Epithelial cell of esophagus (primary cell): ENCODE measurements around the gene SLC44A4.
A peak's percentile ranks its signal among the peaks of the same experiment; 100 is the strongest.

Experiments used
- DNase-seq: peaks from one replicate; pipeline ENCODE4 v3.0.0; 2010; ENCODE audit warnings: low read depth
- H3K4me3 ChIP-seq: 2 replicates; pipeline ENCODE4 v1.5.1; 2011; ENCODE audit warnings: mild to moderate bottlenecking, low read length, control low read depth
- CTCF ChIP-seq: IDR thresholded peaks from 2 replicates; pipeline ENCODE4 v1.5.1; 2011; ENCODE audit warnings: low read depth, mild to moderate bottlenecking, low read length, control low read depth, inconsistent platforms; ENCODE audit not compliant: insufficient read depth; ENCODE audit errors: missing control alignments

SLC44A4 gene

GRCh38 chr6:31900917-31901414 is 22.2 kb upstream of the SLC44A4 start:
- no peak for TF ChIP-seq CTCF
- peak overlapping the region; percentile 54 for H3K4me3 ChIP-seq
- DNase-seq, result peak; percentile 29

- no peak for DNase-seq
- no peak overlapping the region for H3K4me3 ChIP-seq
- TF ChIP-seq CTCF, result no peak
These were observed 21.3 kb upstream of the SLC44A4 start for GRCh38 chr6:31899882-31900722.

DNA sequence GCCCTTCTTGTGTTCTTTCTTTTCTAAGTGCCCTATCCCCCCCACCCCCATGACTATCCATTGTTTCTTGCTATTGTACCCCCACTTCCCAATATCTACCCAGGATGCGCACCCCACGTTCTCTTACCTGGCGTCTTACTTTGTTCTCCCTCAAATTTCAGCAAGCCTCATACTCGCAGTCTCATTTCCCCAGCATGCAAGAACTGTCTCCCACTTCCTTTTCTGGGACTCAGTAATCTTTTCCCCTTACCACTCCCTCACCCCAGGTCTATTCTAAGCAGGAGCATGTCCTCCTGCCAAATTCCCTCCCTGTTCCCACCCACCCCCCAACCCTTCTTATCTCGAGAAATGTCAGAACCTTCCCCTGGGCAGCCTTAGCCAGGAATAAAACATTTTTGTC is 20.4 kb upstream of the SLC44A4 start:
- no peak for DNase-seq

GRCh38 chr6:31898383-31899011 is 19.7 kb upstream of the SLC44A4 start:
- H3K4me3 ChIP-seq, result peak overlapping the region; percentile 90
- TF ChIP-seq CTCF, result peak; percentile 18

More for the DNA sequence above, 20.4 kb upstream of the SLC44A4 start:
- TF ChIP-seq CTCF, result no peak
- H3K4me3 ChIP-seq, result no peak overlapping the region

DNA sequence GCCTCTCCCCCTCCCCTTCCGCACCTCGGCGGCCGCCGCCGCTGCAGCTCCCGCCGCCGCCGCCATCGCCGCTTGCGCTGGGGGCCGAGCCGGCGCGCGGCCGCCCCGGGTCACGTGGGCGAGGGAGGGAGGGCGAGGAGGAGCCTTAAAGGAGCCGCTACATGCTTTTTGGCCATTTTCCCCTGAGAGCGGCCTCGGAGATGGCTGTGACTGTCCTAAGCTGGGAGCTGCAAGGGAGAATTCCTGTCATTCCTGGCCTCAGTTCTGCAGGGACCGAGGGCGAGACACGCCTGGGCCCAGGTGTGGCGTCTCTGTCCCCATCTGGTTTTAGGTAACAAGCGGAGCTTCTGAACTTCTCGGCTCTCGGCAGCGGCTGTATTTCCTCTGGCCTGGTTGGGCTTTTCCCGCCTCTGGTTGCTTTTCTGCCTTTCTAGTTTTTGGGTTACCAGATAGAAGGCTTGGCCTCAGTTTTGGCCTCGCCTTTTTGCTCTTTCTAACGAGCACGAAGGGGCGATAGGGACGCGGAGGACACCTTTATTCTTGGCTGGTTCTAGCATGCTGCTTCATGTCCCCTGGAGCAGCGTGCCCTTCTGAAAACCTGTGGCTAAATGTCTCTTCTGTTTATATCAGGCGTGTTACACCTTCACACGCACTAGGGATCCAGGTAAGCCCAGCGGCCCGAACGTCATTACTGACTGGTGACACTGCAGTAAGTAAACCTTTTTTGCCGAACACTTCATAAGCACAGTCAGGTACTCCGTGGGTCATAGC is 19.0 kb upstream of the SLC44A4 start, which contains the start of gene EHMT2:
EHMT2 (minus strand) TSS at position 87 of the 771 bp plus-strand sequence; CDS start at position 66, 21 bp downstream.
- H3K4me3 ChIP-seq, result peak within 1 kb of the TSS; percentile 90
- no peak for TF ChIP-seq CTCF
- peak; percentile 85 for DNase-seq

More at GRCh38 chr6:31898383-31899011, 19.7 kb upstream of the SLC44A4 start:
- peak; percentile 79 for DNase-seq

GRCh38 chr6:31896856-31897611 is 18.2 kb upstream of the SLC44A4 start:
- DNase-seq, result no peak
- H3K4me3 ChIP-seq, result peak overlapping the region; percentile 90
- TF ChIP-seq CTCF, result no peak
